A673 (cell line): ENCODE data around the gene MGLL.

Source experiments
- EZH2 ChIP-seq: fragments of 200-600 bp; sonication (generic); IDR thresholded peaks from 2 replicates; pipeline ENCODE4 v1.6.1; 2017; ENCODE audit warnings: borderline replicate concordance, low read depth, mild to moderate bottlenecking, mixed read lengths, antibody characterized with exemption, low read length; ENCODE audit not compliant: poor library complexity, severe bottlenecking
- TF ChIP-seq, protein P1 (sequence below): fragments of 300-800, 200-600 bp; sonication (generic); conservative IDR thresholded peaks from 2 replicates; pipeline ENCODE4 v1.5.1; 2017; ENCODE audit warnings: low read depth, mild to moderate bottlenecking, antibody characterized with exemption, low read length, moderate library complexity, mixed read lengths

DNA sequence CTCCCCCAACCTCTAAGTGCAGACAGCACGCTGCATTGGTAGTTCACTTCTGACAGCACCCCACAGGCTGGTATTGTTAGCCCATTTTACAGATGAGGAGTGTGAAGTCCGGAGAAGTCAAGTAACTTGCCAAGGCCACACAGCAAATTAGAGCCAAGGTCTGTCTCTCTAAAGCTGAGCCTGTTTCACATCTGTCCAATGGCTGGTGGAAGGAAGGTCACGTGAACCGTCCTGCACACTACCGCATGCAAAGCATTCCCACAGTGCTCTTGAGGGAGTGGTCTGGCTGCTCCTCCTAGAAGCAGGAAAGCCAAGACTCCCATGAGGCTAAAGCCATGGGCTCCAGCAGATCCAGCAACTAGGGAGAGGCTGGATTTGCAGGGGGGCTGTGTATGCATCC, 50.0 kb downstream of the MGLL start:
- TF ChIP-seq, protein P1, sequence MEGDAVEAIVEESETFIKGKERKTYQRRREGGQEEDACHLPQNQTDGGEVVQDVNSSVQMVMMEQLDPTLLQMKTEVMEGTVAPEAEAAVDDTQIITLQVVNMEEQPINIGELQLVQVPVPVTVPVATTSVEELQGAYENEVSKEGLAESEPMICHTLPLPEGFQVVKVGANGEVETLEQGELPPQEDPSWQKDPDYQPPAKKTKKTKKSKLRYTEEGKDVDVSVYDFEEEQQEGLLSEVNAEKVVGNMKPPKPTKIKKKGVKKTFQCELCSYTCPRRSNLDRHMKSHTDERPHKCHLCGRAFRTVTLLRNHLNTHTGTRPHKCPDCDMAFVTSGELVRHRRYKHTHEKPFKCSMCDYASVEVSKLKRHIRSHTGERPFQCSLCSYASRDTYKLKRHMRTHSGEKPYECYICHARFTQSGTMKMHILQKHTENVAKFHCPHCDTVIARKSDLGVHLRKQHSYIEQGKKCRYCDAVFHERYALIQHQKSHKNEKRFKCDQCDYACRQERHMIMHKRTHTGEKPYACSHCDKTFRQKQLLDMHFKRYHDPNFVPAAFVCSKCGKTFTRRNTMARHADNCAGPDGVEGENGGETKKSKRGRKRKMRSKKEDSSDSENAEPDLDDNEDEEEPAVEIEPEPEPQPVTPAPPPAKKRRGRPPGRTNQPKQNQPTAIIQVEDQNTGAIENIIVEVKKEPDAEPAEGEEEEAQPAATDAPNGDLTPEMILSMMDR, result no peak
- TF ChIP-seq EZH2, result no peak
